SK-N-SH treated with all-trans-retinoic acid at 6 μM for 48 hours (cell line): ENCODE measurements around the gene IFT122.
A peak's percentile ranks its signal among the peaks of the same experiment; 100 is the strongest.
"Not testable (repeated sequence)": the region's sequence is repeated elsewhere in the genome, so short reads cannot be mapped to it uniquely, and the experiment has no call there.

Source experiments
- ATAC-seq: fragments of 200-7000 bp; cut with Tn5 transposase; 3 replicates; pipeline ENCODE4 v1.9.1; 2020; ENCODE audit warnings: mild to moderate bottlenecking, moderate library complexity
- BACH2 ChIP-seq: fragments of 250-450 bp; sonication (Bioruptor Pico); IDR thresholded peaks from 2 replicates; pipeline ENCODE4 v1.9.0; 2021; ENCODE audit warnings: mild to moderate bottlenecking, borderline replicate concordance
- CREB5 ChIP-seq: fragments of 250-450 bp; sonication (Bioruptor Pico); IDR thresholded peaks from 2 replicates; pipeline ENCODE4 v1.5.1; 2020; ENCODE audit warnings: low read depth, mild to moderate bottlenecking, moderate library complexity
- CSDC2 ChIP-seq: fragments of 250-450 bp; sonication (Bioruptor Pico); IDR thresholded peaks from 2 replicates; pipeline ENCODE4 v1.5.0; 2020; ENCODE audit warnings: mild to moderate bottlenecking, moderate library complexity
- GLIS3 ChIP-seq: fragments of 250-450 bp; sonication (Bioruptor Pico); IDR thresholded peaks from 2 replicates; pipeline ENCODE4 v1.5.0; 2020; ENCODE audit warnings: mild to moderate bottlenecking, moderate library complexity
- ISL1 ChIP-seq: fragments of 250-450 bp; sonication (Bioruptor Pico); IDR thresholded peaks from 2 replicates; pipeline ENCODE4 v2.1.2; 2022; ENCODE audit warnings: mild to moderate bottlenecking, moderate library complexity
- OSR1 ChIP-seq: fragments of 250-450 bp; sonication (Bioruptor Pico); IDR thresholded peaks from 2 replicates; pipeline ENCODE4 v1.8.0; 2022; ENCODE audit warnings: moderate library complexity, mild to moderate bottlenecking, inconsistent platforms
- RARB ChIP-seq: fragments of 250-450 bp; sonication (Bioruptor Pico); IDR thresholded peaks from 2 replicates; pipeline ENCODE4 v1.8.0; 2021; ENCODE audit warnings: mild to moderate bottlenecking, moderate library complexity
- SNAI2 ChIP-seq: fragments of 250-450 bp; sonication (Bioruptor Pico); IDR thresholded peaks from 2 replicates; pipeline ENCODE4 v1.5.0; 2020; ENCODE audit warnings: mild to moderate bottlenecking, moderate library complexity
- ZC3H10 ChIP-seq: fragments of 250-450 bp; sonication (Bioruptor Pico); IDR thresholded peaks from 2 replicates; pipeline ENCODE4 v1.5.1; 2021; ENCODE audit warnings: mild to moderate bottlenecking, moderate library complexity
- ZFP3 ChIP-seq: fragments of 250-450 bp; sonication (Bioruptor Pico); IDR thresholded peaks from 2 replicates; pipeline ENCODE4 v1.5.0; 2020; ENCODE audit warnings: mild to moderate bottlenecking, moderate library complexity
- ZFP30 ChIP-seq: fragments of 450-650 bp; formaldehyde crosslinking; IDR thresholded peaks from 2 replicates; pipeline ENCODE4 v1.5.0; 2022; ENCODE audit warnings: mild to moderate bottlenecking, moderate library complexity
- ZNF70 ChIP-seq: fragments of 450-650 bp; formaldehyde crosslinking; IDR thresholded peaks from 2 replicates; pipeline ENCODE4 v1.5.0; 2020; ENCODE audit warnings: mild to moderate bottlenecking, moderate library complexity
- ZNF8 ChIP-seq: fragments of 450-650 bp; formaldehyde crosslinking; IDR thresholded peaks from 2 replicates; pipeline ENCODE4 v1.5.0; 2020; ENCODE audit warnings: mild to moderate bottlenecking, moderate library complexity
- TF ChIP-seq, protein P1 (sequence below): fragments of 250-450 bp; sonication (Bioruptor Pico); IDR thresholded peaks from 2 replicates; pipeline ENCODE4 v1.8.0; 2021; ENCODE audit warnings: low read depth, mild to moderate bottlenecking, moderate library complexity, borderline replicate concordance
- TF ChIP-seq, protein P2 (sequence below): fragments of 250-450 bp; sonication (Bioruptor Pico); IDR thresholded peaks from 2 replicates; pipeline ENCODE4 v1.5.1; 2021; ENCODE audit warnings: mild to moderate bottlenecking, moderate library complexity
- TF ChIP-seq, protein P3 (sequence below): fragments of 250-450 bp; sonication (Bioruptor Pico); IDR thresholded peaks from 2 replicates; pipeline ENCODE4 v1.8.0; 2020; ENCODE audit warnings: mild to moderate bottlenecking, moderate library complexity, borderline replicate concordance

The IFT122 gene

DNA sequence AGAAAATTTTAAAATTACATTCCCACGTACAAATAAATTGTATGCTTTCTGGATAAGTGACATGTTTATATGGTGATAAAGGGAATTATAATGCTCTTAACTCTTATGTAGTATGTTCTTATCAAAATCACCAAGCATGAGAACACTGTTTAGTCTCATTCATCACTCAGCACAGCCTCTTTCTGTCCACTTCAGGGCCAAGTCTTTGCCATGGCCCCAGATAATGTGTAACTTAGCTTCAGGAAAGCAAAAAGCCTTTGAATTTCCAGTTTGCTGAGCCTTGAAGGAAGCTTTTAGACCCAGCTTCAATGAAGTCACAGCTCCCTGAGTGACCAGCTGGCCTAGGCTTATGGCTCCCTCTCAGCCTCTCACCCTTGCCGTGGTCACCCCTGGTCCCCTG lies 57.9 kb downstream of the IFT122 start:
- ATAC-seq: not testable (repeated sequence)
- 0 out of 2 replicates have a peak, but pooled peaks have one; percentile 19 for TF ChIP-seq ISL1 (CRISPR knock-in tag)

DNA sequence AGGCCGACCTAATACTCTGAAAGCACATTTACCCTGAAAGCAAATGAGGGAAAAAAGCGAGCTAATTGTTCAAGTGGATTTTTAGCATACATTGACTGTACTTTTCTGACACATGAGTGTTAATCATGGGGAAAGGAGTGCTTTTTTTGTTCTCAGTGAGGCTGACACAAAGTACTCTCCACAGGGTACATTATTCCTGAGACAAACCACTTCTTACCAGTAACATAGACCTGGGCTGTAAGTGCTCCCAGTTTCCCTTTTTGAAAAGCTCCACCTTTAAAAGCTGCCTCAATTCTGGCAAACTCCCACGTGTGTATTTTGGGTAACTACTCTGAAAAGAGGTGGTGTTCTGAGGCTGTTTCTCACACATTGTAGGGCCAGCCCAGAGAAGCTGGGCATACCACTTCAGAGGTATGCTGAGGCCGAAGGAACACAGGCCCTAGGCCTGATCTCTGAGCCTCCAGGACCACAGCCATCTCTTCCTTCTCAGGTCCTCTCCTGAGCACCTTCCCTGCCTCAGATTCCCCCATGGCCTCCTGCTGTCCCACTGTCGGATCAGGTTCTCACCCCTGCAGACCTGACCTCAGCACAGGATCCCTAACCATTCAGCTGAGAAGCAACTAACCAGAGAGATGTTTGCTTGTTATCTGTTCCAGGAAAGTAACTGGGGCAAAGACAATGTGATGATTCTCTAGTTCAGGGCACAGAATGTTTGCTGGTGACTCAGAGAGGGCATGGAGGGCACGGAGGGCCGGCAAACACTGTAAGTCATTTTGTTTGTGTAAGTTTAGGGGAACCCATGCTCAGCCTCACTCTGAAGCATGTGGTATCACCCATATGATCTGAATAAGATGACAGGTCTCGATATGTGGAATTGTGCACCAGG lies 58.8 kb downstream of the IFT122 start:
- ATAC-seq: not testable (repeated sequence)

GRCh38 chr3:129499604-129500333 lies 59.7 kb downstream of the IFT122 start:
- ATAC-seq: not testable (repeated sequence)

DNA sequence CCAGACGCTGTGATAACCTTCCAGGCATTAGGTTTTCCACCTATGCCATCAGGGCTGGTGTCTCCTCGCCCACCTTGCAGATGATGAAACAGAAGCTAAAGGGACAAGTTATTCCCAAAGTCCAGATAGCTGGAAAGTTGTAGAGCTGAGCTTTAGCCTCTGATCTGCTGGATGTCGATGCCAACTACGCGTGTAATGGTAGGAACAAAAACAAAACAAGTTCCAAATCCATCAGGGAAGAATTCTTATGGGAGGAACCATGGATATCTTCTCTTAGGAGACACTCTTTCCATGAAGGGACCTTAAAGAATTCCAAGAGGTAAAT lies 60.3 kb downstream of the IFT122 start:
- TF ChIP-seq, protein P1, sequence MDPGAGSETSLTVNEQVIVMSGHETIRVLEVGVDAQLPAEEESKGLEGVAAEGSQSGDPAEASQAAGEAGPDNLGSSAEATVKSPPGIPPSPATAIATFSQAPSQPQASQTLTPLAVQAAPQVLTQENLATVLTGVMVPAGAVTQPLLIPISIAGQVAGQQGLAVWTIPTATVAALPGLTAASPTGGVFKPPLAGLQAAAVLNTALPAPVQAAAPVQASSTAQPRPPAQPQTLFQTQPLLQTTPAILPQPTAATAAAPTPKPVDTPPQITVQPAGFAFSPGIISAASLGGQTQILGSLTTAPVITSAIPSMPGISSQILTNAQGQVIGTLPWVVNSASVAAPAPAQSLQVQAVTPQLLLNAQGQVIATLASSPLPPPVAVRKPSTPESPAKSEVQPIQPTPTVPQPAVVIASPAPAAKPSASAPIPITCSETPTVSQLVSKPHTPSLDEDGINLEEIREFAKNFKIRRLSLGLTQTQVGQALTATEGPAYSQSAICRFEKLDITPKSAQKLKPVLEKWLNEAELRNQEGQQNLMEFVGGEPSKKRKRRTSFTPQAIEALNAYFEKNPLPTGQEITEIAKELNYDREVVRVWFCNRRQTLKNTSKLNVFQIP: no peak
- TF ChIP-seq ZNF8 (CRISPR knock-in tag) (no peak), ZFP3 (CRISPR knock-in tag) (no peak), SNAI2 (no peak)
- TF ChIP-seq, protein P2, sequence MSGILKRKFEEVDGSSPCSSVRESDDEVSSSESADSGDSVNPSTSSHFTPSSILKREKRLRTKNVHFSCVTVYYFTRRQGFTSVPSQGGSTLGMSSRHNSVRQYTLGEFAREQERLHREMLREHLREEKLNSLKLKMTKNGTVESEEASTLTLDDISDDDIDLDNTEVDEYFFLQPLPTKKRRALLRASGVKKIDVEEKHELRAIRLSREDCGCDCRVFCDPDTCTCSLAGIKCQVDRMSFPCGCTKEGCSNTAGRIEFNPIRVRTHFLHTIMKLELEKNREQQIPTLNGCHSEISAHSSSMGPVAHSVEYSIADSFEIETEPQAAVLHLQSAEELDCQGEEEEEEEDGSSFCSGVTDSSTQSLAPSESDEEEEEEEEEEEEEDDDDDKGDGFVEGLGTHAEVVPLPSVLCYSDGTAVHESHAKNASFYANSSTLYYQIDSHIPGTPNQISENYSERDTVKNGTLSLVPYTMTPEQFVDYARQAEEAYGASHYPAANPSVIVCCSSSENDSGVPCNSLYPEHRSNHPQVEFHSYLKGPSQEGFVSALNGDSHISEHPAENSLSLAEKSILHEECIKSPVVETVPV (CRISPR knock-in tag): no peak

GRCh38 chr3:129501630-129502029 lies 61.6 kb downstream of the IFT122 start:
- TF ChIP-seq OSR1 (CRISPR knock-in tag): no peak
- TF ChIP-seq ZFP30 (CRISPR knock-in tag): no peak
- TF ChIP-seq, protein P3, sequence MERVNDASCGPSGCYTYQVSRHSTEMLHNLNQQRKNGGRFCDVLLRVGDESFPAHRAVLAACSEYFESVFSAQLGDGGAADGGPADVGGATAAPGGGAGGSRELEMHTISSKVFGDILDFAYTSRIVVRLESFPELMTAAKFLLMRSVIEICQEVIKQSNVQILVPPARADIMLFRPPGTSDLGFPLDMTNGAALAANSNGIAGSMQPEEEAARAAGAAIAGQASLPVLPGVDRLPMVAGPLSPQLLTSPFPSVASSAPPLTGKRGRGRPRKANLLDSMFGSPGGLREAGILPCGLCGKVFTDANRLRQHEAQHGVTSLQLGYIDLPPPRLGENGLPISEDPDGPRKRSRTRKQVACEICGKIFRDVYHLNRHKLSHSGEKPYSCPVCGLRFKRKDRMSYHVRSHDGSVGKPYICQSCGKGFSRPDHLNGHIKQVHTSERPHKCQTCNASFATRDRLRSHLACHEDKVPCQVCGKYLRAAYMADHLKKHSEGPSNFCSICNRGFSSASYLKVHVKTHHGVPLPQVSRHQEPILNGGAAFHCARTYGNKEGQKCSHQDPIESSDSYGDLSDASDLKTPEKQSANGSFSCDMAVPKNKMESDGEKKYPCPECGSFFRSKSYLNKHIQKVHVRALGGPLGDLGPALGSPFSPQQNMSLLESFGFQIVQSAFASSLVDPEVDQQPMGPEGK (CRISPR knock-in tag): no peak
- no peak for TF ChIP-seq SNAI2
- no peak for TF ChIP-seq BACH2 (CRISPR knock-in tag)
- no peak for TF ChIP-seq ZNF8 (CRISPR knock-in tag)
- no peak for TF ChIP-seq ISL1 (CRISPR knock-in tag)
- no peak for TF ChIP-seq GLIS3
- TF ChIP-seq CSDC2 (CRISPR knock-in tag): no peak
- TF ChIP-seq RARB (CRISPR knock-in tag): no peak
- TF ChIP-seq CREB5 (CRISPR knock-in tag): no peak
- TF ChIP-seq, all 23 proteins: peak for 0
- ATAC-seq: no peak

More for the DNA sequence above, 60.3 kb downstream of the IFT122 start:
- no peak for ATAC-seq

- TF ChIP-seq ZNF70 (CRISPR knock-in tag): no peak
- no peak for TF ChIP-seq ZC3H10
- TF ChIP-seq ISL1 (CRISPR knock-in tag): no peak
- TF ChIP-seq, all 23 proteins: peak for 0
- no peak for ATAC-seq
Measured at GRCh38 chr3:129502641-129503408, 62.8 kb downstream of the IFT122 start.
